ENCODE results near the gene UROD. TPM values are rescaled to one million over a fixed set of nuclear protein-coding genes. Genes with fewer than 3 reads are reported as not detected.

Gene UROD
- total RNA-seq, 1 donor from 2014 or later: 77.4 TPM

- Mint-ChIP-seq H3K4me3 (peak overlapping the region; percentile 90), H3K4me1 (peaks cover 31% of the 10 kb centered on the region), H3K36me3 (ENCODE audit: low read depth) (no peaks in the 10 kb centered on the region), H3K27ac (ENCODE audit: unreplicated experiment) (no peak overlapping the region), H3K9me3 (no peaks in the 10 kb centered on the region), H3K27me3 (ENCODE audit: low read depth) (no peaks in the 10 kb centered on the region)
- TF ChIP-seq CTCF (conservative IDR thresholded peaks at IDR 0.05): no peak
- DNase-seq (ENCODE audit: low read depth, low spot score): no peak
These were observed 3.5 kb upstream of the UROD start for GRCh38 chr1:45008516-45008915.

- H3K4me1 Mint-ChIP-seq: peaks cover 33% of the 10 kb centered on the region
- no peak for DNase-seq (ENCODE audit: low read depth, low spot score)
- no peak for TF ChIP-seq CTCF (conservative IDR thresholded peaks at IDR 0.05)
- H3K9me3 Mint-ChIP-seq: no peaks in the 10 kb centered on the region
- H3K4me3 Mint-ChIP-seq: peak overlapping the region; percentile 90
- H3K27ac Mint-ChIP-seq (ENCODE audit: unreplicated experiment): no peak overlapping the region
- no peaks in the 10 kb centered on the region for H3K27me3 Mint-ChIP-seq (ENCODE audit: low read depth)
- no peaks in the 10 kb centered on the region for H3K36me3 Mint-ChIP-seq (ENCODE audit: low read depth)
These were observed 2.7 kb upstream of the UROD start for GRCh38 chr1:45009296-45009865.

- Mint-ChIP-seq H3K27me3 (ENCODE audit: low read depth) (no peaks in the 10 kb centered on the region), H3K4me1 (peaks cover 37% of the 10 kb centered on the region), H3K4me3 (peak overlapping the region; percentile 90), H3K9me3 (no peaks in the 10 kb centered on the region), H3K36me3 (ENCODE audit: low read depth) (no peaks in the 10 kb centered on the region), H3K27ac (ENCODE audit: unreplicated experiment) (no peak overlapping the region)
- TF ChIP-seq CTCF (conservative IDR thresholded peaks at IDR 0.05): no peak
- no peak for DNase-seq (ENCODE audit: low read depth, low spot score)
These were observed 1.8 kb upstream of the UROD start for GRCh38 chr1:45009956-45010854.

- Mint-ChIP-seq H3K27ac (ENCODE audit: unreplicated experiment) (peak within 1 kb of the TSS; percentile 76), H3K27me3 (ENCODE audit: low read depth) (no peaks in the 10 kb centered on the region), H3K4me3 (peak within 1 kb of the TSS; percentile 94), H3K36me3 (ENCODE audit: low read depth) (no peaks in the 10 kb centered on the region), H3K4me1 (peaks cover 37% of the 10 kb centered on the region), H3K9me3 (no peaks in the 10 kb centered on the region)
- peak; percentile 59 for DNase-seq (ENCODE audit: low read depth, low spot score)
- no peak for TF ChIP-seq CTCF (conservative IDR thresholded peaks at IDR 0.05)
These were observed 921 bp upstream of the UROD start, which contains the start of gene HECTD3 for GRCh38 chr1:45010855-45011811. TSS of gene HECTD3 (minus strand) at chr1:45011324. CDS start at chr1:45011257, 67 bp downstream.

GRCh38 chr1:45012639-45013278 lies 705 bp downstream of the UROD start:
- Mint-ChIP-seq H3K27ac (ENCODE audit: unreplicated experiment) (peak overlapping the region; percentile 71), H3K36me3 (ENCODE audit: low read depth) (no peaks in the 10 kb centered on the region), H3K4me3 (peak overlapping the region; percentile 94), H3K4me1 (peaks cover 37% of the 10 kb centered on the region), H3K9me3 (no peaks in the 10 kb centered on the region), H3K27me3 (ENCODE audit: low read depth) (no peaks in the 10 kb centered on the region)
- TF ChIP-seq CTCF (conservative IDR thresholded peaks at IDR 0.05): no peak
- DNase-seq (ENCODE audit: low read depth, low spot score): peak; percentile 16

All from neural crest cell (in vitro differentiated cells).